Neutrophil (primary cell): Measurements from ENCODE around the gene RPL5.
A peak's percentile ranks its signal among the peaks of the same experiment; 100 is the strongest.

ENCODE experiments used
- H3K27ac ChIP-seq: fragments of 200-600 bp; sonication (generic); 2 replicates; pipeline ENCODE4 v1.5.1; 2016; ENCODE audit warnings: mild to moderate bottlenecking, moderate library complexity
- H3K27me3 ChIP-seq: fragments of 200-600 bp; sonication (generic); 2 replicates; pipeline ENCODE4 v1.6.0; 2016; ENCODE audit warnings: mild to moderate bottlenecking
- H3K36me3 ChIP-seq: fragments of 200-600 bp; sonication (generic); 2 replicates; pipeline ENCODE4 v1.5.1; 2017
- H3K4me1 ChIP-seq, 2 experiments: fragments of 200-600 bp in 1 of 2; sonication (generic) in 1 of 2; 1 replicate in 1 of 2; 2 replicates in 1 of 2; pipeline versions ENCODE4 v1.5.1 to v1.6.1; 2013 to 2016; ENCODE audit warnings: low read depth in 1 of 2, low read length in 1 of 2, mild to moderate bottlenecking in 1 of 2, moderate library complexity in 1 of 2; ENCODE audit not compliant: control insufficient read depth in 1 of 2, insufficient read depth in 1 of 2
- H3K4me3 ChIP-seq, 2 experiments: fragments of 200-600 bp in 1 of 2; sonication (generic) in 1 of 2; 1 replicate in 1 of 2; 2 replicates in 1 of 2; pipeline ENCODE4 v1.5.1; 2013 to 2016; ENCODE audit warnings: low read depth in 1 of 2, low read length in 1 of 2, mild to moderate bottlenecking in 1 of 2, moderate library complexity in 1 of 2
- H3K9me3 ChIP-seq: fragments of 200-600 bp; sonication (generic); 2 replicates; pipeline ENCODE4 v1.5.1; 2016
- CTCF ChIP-seq: fragments of 200-600 bp; sonication (generic); IDR thresholded peaks from 2 replicates; pipeline ENCODE4 v1.5.1; 2016; ENCODE audit warnings: antibody characterized with exemption

RPL5 gene

DNA sequence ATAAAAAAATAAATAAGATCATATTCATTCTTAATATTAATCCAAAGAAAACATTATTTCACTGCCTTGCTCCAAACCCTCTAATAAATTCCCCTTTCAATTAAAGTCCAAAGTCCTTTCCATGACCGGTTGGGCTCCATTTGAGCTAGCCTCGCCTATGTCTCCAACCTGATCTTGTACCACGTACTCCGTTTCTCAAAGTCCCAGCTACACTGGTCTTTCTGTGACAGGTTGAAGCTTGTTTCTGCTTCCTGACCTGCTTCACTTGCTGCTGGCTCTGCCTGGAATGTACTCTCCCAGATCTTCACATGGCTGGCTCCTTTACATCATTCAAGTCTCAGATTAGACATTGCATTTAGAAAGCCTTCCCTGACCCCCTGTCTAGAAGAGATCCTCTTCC, 16.4 kb downstream of the RPL5 start:
- Histone ChIP-seq H3K4me1 (peaks cover 13 to 16% of the 10 kb centered on the region in 2 experiments), H3K4me3 (no peak overlapping the region), H3K27me3 (no peaks in the 10 kb centered on the region), H3K36me3 (peaks cover 14% of the 10 kb centered on the region), H3K27ac (no peak overlapping the region), H3K9me3 (no peaks in the 10 kb centered on the region)
- TF ChIP-seq CTCF = no peak

GRCh38 chr1:92850019-92850418, 18.2 kb downstream of the RPL5 start:
- no peak overlapping the region for H3K4me3 ChIP-seq
- no peaks in the 10 kb centered on the region for H3K36me3 ChIP-seq
- H3K9me3 ChIP-seq = no peaks in the 10 kb centered on the region
- H3K27ac ChIP-seq = no peak overlapping the region
- H3K27me3 ChIP-seq = no peaks in the 10 kb centered on the region
- no peak for TF ChIP-seq CTCF
- H3K4me1 ChIP-seq = peaks cover 29 to 31% of the 10 kb centered on the region in 2 experiments

DNA sequence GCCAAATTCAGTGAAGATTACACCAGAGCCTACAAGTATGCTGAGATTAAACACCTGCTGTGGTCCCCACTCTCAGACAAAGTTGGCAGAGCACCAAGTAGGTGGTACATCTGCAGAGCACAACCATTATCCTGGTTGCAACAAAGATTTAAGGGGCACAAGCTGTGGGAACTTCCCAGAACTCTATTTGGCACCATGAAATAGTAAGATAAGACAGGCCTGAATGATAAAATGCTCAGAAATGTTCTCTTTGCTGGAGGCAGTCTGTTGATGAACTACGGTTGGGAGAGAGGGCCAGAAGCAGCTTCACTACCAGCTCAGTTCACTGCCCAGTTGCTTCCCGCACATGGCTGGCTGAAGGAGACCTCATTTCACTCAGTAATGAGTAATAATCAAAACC, 19.9 kb downstream of the RPL5 start:
- no peak overlapping the region for H3K27ac ChIP-seq
- H3K9me3 ChIP-seq = no peaks in the 10 kb centered on the region
- no peaks in the 10 kb centered on the region for H3K27me3 ChIP-seq
- TF ChIP-seq CTCF = no peak
- H3K36me3 ChIP-seq = no peaks in the 10 kb centered on the region
- H3K4me3 ChIP-seq = no peak overlapping the region
- H3K4me1 ChIP-seq = peaks cover 29 to 31% of the 10 kb centered on the region in 2 experiments

DNA sequence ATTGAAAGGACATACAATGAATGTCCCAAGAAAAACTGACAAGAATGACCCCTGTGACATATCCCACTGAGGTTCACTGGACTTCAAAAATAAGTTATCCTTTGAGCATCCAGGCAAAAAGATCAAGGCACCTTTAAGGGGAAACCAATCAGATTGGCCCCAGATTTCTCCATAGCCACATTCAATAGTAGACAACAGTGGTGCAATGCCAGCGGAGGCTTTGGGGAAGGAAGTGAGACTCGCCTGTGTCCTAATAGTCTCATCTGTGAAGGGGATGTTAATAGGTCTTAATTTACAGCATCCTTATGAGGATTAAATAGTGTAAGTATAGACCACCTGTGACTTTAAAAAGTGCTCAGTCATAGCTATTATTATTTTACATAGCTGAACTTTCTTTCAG, 21.5 kb downstream of the RPL5 start:
- no peak for TF ChIP-seq CTCF
- Histone ChIP-seq H3K36me3 (no peaks in the 10 kb centered on the region), H3K9me3 (no peaks in the 10 kb centered on the region), H3K27ac (peak overlapping the region; percentile 67), H3K27me3 (no peaks in the 10 kb centered on the region), H3K4me1 (peaks cover 29 to 31% of the 10 kb centered on the region in 2 experiments), H3K4me3 (no peak overlapping the region)

- Histone ChIP-seq H3K9me3 (no peaks in the 10 kb centered on the region), H3K27ac (peak overlapping the region; percentile 67), H3K4me3 (no peak overlapping the region), H3K4me1 (peaks cover 29 to 38% of the 10 kb centered on the region in 2 experiments), H3K27me3 (no peaks in the 10 kb centered on the region), H3K36me3 (no peaks in the 10 kb centered on the region)
- TF ChIP-seq CTCF = no peak
Measured at GRCh38 chr1:92854101-92854785, 22.4 kb downstream of the RPL5 start.
